Thyroid gland (tissue), 4 donors: ENCODE measurements around the gene SPDEF. TPM values are rescaled to one million over a fixed set of nuclear protein-coding genes. Genes with fewer than 3 reads are reported as not detected.

Experiments
- DNase-seq, 2 donors: peaks; one replicate each; pipeline ENCODE4 v3.0.0-alpha.2; 2019
- H3K27ac ChIP-seq, 3 donors: fragments of 200-600 bp; sonication (generic); 1 replicate in 2 of 3; 2 replicates in 1 of 3; pipeline ENCODE4 v1.5.1; 2016 to 2019; ENCODE audit warnings: mild to moderate bottlenecking in 1 of 3, moderate library complexity in 1 of 3
- H3K27me3 ChIP-seq: fragments of 200-600 bp; sonication (generic); one replicate; pipeline ENCODE4 v1.5.1; 2019
- H3K36me3 ChIP-seq, 2 donors: fragments of 200-600 bp; sonication (generic); one replicate each; pipeline ENCODE4 v1.5.1; 2016 to 2019
- H3K4me1 ChIP-seq, 2 donors: fragments of 200-600 bp; sonication (generic); one replicate each; pipeline ENCODE4 v1.5.1; 2017 to 2019
- H3K4me3 ChIP-seq, 3 donors: fragments of 200-600 bp; sonication (generic); replicated peaks in 1 of 3; 1 replicate in 2 of 3; 2 replicates in 1 of 3; pipeline ENCODE4 v1.5.1; 2016; ENCODE audit warnings: mild to moderate bottlenecking in 1 of 3
- H3K9me3 ChIP-seq: fragments of 200-600 bp; sonication (generic); one replicate; pipeline ENCODE4 v1.5.1; 2017
- CTCF ChIP-seq, 6 experiments: fragments of 200-600 bp in 3 of 6; fragments of 450-650 bp in 3 of 6; sonication (generic) in 3 of 6; IDR thresholded peaks; one replicate each; pipeline ENCODE4 v1.5.1; 2016 to 2019; ENCODE audit warnings: antibody characterized with exemption in 6 of 6, mild to moderate bottlenecking in 2 of 6, inconsistent platforms in 1 of 6, moderate library complexity in 1 of 6
- POLR2A ChIP-seq, 2 donors: fragments of 450-650 bp; IDR thresholded peaks; one replicate each; pipeline ENCODE4 v1.6.1; 2017; ENCODE audit warnings: antibody characterized with exemption in 2 of 2, mild to moderate bottlenecking in 2 of 2, moderate library complexity in 1 of 2
- WGBS, 2 donors: methylation state at CpG; one replicate each; pipeline ENCODE4 v1.1.5; 2017; 5-methylcytosine and 5-hydroxymethylcytosine counted together
- intact Hi-C: fragments of 100-400 bp; cut with DNase I; formaldehyde crosslinking; loops from one replicate; pipeline ENCODE4 v1.15.1; 2023
- total RNA-seq, 4 donors: library from RNA; depleted of rRNA; stranded (reverse); fragments of >200 nt; gene quantifications; one replicate each; pipeline ENCODE4 v1.2.3, GENCODE V29; 2016

SPDEF gene
- total RNA-seq, 4 donors from 2014 or later = not detected

DNA sequence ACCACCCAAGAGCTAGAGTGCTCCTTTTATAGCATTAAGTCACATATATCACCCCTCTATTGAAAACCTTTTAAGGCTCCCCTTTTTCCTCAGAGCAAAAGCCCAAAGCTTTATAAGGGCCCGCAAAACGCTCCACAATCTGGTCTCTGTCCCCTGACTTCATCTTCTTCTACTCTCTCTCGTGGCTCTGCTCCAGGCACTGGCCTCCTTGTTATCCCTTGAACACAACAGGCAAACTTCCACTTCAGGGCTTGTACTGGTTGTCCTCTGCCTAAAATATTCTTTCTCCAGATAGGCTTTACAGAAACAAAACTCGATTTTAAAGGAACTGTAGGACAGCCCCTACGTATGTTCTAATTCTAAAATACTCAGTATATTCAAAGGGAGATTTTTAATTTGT is 44.0 kb upstream of the SPDEF start:
- intact Hi-C loops = no loop called here
- H3K27ac ChIP-seq = no peak overlapping the region
- 96% methylated on average over 5 of the region's 5 CpGs for WGBS, 2 donors
- H3K4me1 ChIP-seq = peaks cover 26 to 36% of the 10 kb centered on the region in 2 donors
- H3K4me3 ChIP-seq = no peak overlapping the region
- no peaks in the 10 kb centered on the region for H3K9me3 ChIP-seq
- TF ChIP-seq POLR2A (IDR thresholded peaks at IDR 0.05) (no peak), CTCF (IDR thresholded peaks at IDR 0.05) (no peak)
- DNase-seq = no peak
- no peaks in the 10 kb centered on the region for H3K36me3 ChIP-seq
- no peaks in the 10 kb centered on the region for H3K27me3 ChIP-seq

- peak overlapping the region in 1 of 3 donors; percentile 51 for H3K27ac ChIP-seq
These were observed 42.6 kb upstream of the SPDEF start for GRCh38 chr6:34598712-34599111.

GRCh38 chr6:34597605-34598353 is 41.6 kb upstream of the SPDEF start:
- peaks cover 32 to 36% of the 10 kb centered on the region in 2 donors for H3K4me1 ChIP-seq
- intact Hi-C loops = no loop called here
- H3K27me3 ChIP-seq = no peaks in the 10 kb centered on the region
- WGBS, 2 donors = 84 to 92% methylated on average over 3 of the region's 3 CpGs
- no peak for DNase-seq
- no peaks in the 10 kb centered on the region for H3K9me3 ChIP-seq
- TF ChIP-seq POLR2A (IDR thresholded peaks at IDR 0.05) (no peak), CTCF (IDR thresholded peaks at IDR 0.05) (no peak)
- peak overlapping the region in 1 of 3 donors; percentile 51 for H3K27ac ChIP-seq
- no peaks in the 10 kb centered on the region for H3K36me3 ChIP-seq
- no peak overlapping the region for H3K4me3 ChIP-seq

More at GRCh38 chr6:34598712-34599111, 42.6 kb upstream of the SPDEF start:
- TF ChIP-seq CTCF (IDR thresholded peaks at IDR 0.05) (no peak), POLR2A (IDR thresholded peaks at IDR 0.05) (no peak)
- Histone ChIP-seq H3K4me1 (peaks cover 27 to 37% of the 10 kb centered on the region in 2 donors), H3K27me3 (no peaks in the 10 kb centered on the region), H3K4me3 (no peak overlapping the region), H3K9me3 (no peaks in the 10 kb centered on the region), H3K36me3 (no peaks in the 10 kb centered on the region)
- WGBS, 2 donors = 47 to 51% methylated on average over 3 of the region's 3 CpGs
- peak; percentile 40 to 47 for DNase-seq
- intact Hi-C loops = no loop called here

DNA sequence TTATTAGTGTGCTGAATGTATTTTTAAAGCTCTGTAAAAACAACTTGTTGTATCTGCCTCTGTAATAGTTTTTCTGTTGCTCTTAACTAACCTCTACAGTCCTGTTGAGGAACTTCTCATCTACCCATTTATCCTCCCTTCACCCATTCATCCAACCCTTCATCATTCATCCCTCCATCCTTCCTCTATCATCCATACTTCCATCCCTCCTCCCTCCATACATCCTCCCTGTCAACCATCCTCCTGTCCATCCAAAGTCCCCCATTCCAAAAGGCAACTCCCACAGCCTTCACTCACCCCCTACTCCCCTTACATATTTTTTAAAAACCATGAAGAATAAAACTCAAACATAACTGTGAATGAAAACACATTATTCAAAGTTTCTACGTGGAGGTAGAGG is 40.7 kb upstream of the SPDEF start:
- DNase-seq = no peak
- Histone ChIP-seq H3K4me3 (no peak overlapping the region), H3K9me3 (no peaks in the 10 kb centered on the region), H3K36me3 (no peaks in the 10 kb centered on the region), H3K27me3 (no peaks in the 10 kb centered on the region), H3K4me1 (peaks cover 32 to 38% of the 10 kb centered on the region in 2 donors), H3K27ac (no peak overlapping the region)
- intact Hi-C loops = no loop called here
- TF ChIP-seq CTCF (IDR thresholded peaks at IDR 0.05) = no peak
- no peak for TF ChIP-seq POLR2A (IDR thresholded peaks at IDR 0.05)
- WGBS, 2 donors = 78 to 86% methylated on average over 1 of the region's 1 CpG

- H3K27ac ChIP-seq = no peak overlapping the region
- intact Hi-C loops = no loop called here
- H3K9me3 ChIP-seq = no peaks in the 10 kb centered on the region
- H3K27me3 ChIP-seq = no peaks in the 10 kb centered on the region
- no peak overlapping the region for H3K4me3 ChIP-seq
- DNase-seq = no peak
- H3K4me1 ChIP-seq = peaks cover 32 to 40% of the 10 kb centered on the region in 2 donors
- 78 to 82% methylated on average over 6 of the region's 6 CpGs for WGBS, 2 donors
- TF ChIP-seq CTCF (IDR thresholded peaks at IDR 0.05) = no peak
- TF ChIP-seq POLR2A (IDR thresholded peaks at IDR 0.05) = no peak
- no peaks in the 10 kb centered on the region for H3K36me3 ChIP-seq
These were observed 39.4 kb upstream of the SPDEF start for GRCh38 chr6:34595332-34596184.
